Subcutaneous adipose tissue (tissue), 4 donors: Measurements from ENCODE around the gene NEGR1. TPM values are rescaled to one million over a fixed set of nuclear protein-coding genes. Genes with fewer than 3 reads are reported as not detected.

Experiments
- total RNA-seq, 4 donors: library from RNA; depleted of rRNA; stranded (reverse); fragments of >200 nt; gene quantifications; one replicate each; pipeline ENCODE4 v1.1.0, GENCODE V29; 2016
- TF ChIP-seq, protein P1 (sequence below): fragments of 450-650 bp; IDR thresholded peaks from one replicate; pipeline ENCODE4 v1.5.1; 2016; ENCODE audit warnings: low read depth, mild to moderate bottlenecking, control low read depth, antibody characterized with exemption, moderate library complexity

NEGR1 gene
- total RNA-seq, 4 donors from 2014 or later: 18.6 to 42.9 (median 35.3) TPM

GRCh38 chr1:71599306-71599705, 683.0 kb downstream of the NEGR1 start:
- TF ChIP-seq, protein P1, sequence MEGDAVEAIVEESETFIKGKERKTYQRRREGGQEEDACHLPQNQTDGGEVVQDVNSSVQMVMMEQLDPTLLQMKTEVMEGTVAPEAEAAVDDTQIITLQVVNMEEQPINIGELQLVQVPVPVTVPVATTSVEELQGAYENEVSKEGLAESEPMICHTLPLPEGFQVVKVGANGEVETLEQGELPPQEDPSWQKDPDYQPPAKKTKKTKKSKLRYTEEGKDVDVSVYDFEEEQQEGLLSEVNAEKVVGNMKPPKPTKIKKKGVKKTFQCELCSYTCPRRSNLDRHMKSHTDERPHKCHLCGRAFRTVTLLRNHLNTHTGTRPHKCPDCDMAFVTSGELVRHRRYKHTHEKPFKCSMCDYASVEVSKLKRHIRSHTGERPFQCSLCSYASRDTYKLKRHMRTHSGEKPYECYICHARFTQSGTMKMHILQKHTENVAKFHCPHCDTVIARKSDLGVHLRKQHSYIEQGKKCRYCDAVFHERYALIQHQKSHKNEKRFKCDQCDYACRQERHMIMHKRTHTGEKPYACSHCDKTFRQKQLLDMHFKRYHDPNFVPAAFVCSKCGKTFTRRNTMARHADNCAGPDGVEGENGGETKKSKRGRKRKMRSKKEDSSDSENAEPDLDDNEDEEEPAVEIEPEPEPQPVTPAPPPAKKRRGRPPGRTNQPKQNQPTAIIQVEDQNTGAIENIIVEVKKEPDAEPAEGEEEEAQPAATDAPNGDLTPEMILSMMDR: no peak

GRCh38 chr1:71593523-71593922, 688.8 kb downstream of the NEGR1 start:
- TF ChIP-seq, protein P1: no peak

DNA sequence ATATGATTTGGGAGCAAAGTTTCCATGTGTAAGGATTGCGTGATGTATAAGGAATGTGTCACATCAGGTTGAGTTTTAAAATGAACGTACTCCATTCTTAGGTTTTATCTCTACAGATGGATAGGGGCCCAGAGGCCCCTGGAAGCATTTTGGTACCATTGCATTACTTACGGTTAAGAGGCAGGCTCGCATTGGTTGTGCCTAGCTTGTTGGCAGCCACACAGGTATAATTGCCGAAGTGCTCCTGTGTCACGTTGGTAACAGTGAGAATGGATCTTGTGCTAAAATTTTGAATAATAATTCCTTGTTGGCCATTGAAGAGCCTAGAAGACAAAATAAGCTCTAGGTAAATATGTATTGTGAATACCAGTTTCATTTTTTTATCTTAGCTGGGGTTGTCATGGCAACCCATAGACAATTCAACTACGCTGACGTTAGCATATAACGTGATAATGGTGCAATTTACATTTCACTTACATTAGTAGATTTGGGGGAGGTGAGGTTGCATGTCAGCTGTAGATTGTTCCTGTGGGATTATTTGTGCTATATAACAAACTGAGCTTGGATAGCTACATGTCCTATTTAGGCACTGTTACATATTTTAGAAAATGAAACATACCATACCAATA, 689.6 kb downstream of the NEGR1 start:
- TF ChIP-seq, protein P1: no peak

DNA sequence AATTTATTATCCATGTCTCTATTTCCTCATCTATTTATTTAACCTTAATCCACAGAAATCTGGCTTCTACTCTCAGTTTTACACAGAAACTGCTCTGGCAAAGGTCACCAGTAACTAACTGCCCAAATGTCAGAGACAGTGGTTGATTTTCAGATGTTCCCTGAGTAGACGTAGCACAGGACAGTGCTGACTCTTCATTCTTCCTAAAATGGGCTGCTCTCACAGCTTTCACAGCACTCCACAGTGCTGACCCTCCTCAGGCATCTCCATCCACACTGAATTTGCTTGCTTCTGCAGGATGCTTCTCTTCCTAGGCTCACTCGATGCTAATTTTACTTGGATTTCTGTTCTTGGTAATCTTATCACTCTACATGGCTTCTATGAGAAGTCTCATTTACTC, 693.3 kb downstream of the NEGR1 start:
- TF ChIP-seq, protein P1: no peak

DNA sequence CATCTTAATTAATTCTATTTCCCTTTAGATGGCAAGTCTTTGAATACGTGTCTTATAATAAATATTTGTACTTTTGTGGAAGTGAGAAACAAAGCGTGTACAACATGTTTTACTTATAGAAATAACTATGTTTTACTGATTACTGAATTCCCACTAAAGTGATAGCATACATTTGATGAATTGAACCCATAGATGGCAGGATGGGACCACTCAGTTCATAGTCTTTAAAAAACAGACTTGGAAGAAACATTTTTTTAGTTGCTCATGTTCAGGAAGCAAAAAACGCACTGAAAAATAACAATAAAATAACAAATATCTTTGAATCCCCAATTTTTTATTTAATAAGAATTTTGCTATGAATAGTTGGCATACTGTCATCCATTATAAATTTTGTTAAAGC, 694.4 kb downstream of the NEGR1 start:
- TF ChIP-seq, protein P1: no peak

DNA sequence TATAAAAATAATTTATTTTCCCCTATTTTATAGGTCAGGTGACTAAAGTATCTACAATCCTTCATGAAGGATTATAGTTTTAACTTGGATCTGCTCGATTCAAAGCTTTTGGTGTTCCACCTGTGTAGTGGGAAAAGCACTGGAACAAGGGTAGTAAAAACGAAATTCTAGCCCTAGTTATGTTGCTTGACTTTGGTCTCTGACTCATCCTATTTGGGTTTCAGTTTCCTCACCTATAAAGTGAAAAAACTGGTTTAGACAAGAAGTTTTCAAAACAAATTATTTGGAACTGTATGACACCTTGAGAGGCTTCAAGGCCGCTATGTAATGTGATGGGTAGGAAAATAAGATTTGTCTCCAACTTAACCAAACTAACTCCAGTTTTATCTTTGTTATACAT, 696.3 kb downstream of the NEGR1 start:
- TF ChIP-seq, protein P1: no peak

DNA sequence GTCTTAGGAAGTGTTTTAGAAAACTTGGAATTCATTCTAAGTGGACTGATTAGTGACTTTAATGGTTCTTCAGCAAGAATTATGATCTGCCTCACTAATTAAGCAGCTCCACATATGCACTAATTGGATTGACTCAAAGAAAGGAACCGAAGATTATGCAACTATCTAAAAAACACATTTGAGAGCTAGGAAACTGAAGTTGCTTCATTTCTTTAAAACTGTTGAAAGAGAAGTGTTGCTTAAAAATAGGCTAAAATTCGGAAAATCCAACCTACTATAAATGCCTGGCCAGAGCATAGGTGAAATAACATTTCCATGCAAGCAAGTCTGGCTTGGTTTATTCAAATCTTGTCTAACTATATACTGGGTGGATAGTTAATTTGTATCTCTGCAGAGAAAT, 698.6 kb downstream of the NEGR1 start:
- TF ChIP-seq, protein P1: no peak
